WTC11 (cell line): ENCODE measurements around the gene RAD23A. TPM values are rescaled to one million over a fixed set of nuclear protein-coding genes. Genes with fewer than 3 reads are reported as not detected.

Source experiments
- ATAC-seq: fragments of 200-7000 bp; cut with Tn5 transposase; 2 replicates; pipeline ENCODE4 v1.10.0; 2021; ENCODE audit warnings: mild to moderate bottlenecking, moderate library complexity
- CTCF ChIA-PET: fragments of 300-600 bp; sonication (Branson Sonifier 250); formaldehyde crosslinking; loops from one replicate; lab custom pipeline; 2021; ENCODE audit warnings: antibody characterized with exemption; lab: Charles Lee
- POLR2A ChIA-PET: fragments of 350-600 bp; sonication (Branson Sonifier 250); formaldehyde crosslinking; loops from one replicate; lab custom pipeline; 2021; ENCODE audit warnings: antibody characterized with exemption; lab: Charles Lee
- DNase-seq: peaks from one replicate; pipeline ENCODE4 v3.0.0; 2021; ENCODE audit warnings: low spot score
- H3K27ac Mint-ChIP-seq: 2 replicates; pipeline ENCODE4 v1.8.0; 2021; ENCODE audit warnings: mixed read lengths
- H3K27me3 Mint-ChIP-seq: 2 replicates; pipeline ENCODE4 v1.8.0; 2021; ENCODE audit warnings: low read depth, mild to moderate bottlenecking, moderate library complexity, mixed read lengths
- H3K36me3 Mint-ChIP-seq: 2 replicates; pipeline ENCODE4 v1.8.0; 2021; ENCODE audit warnings: mixed read lengths
- H3K4me1 Mint-ChIP-seq: 2 replicates; pipeline ENCODE4 v1.8.0; 2022; ENCODE audit warnings: mixed read lengths
- H3K4me3 Mint-ChIP-seq: 2 replicates; pipeline ENCODE4 v1.8.0; 2021; ENCODE audit warnings: mild to moderate bottlenecking, moderate library complexity, mixed read lengths
- H3K9me3 Mint-ChIP-seq: 2 replicates; pipeline ENCODE4 v1.8.0; 2021; ENCODE audit warnings: mixed read lengths
- ATF1 ChIP-seq: sonication (generic); formaldehyde crosslinking; IDR thresholded peaks from 2 replicates; pipeline ENCODE4 v1.8.1; 2023; ENCODE audit warnings: mild to moderate bottlenecking, moderate library complexity, missing genetic modification reagents
- FOXP1 ChIP-seq: sonication (generic); formaldehyde crosslinking; IDR thresholded peaks from 2 replicates; pipeline ENCODE4 v1.8.0; 2022; ENCODE audit warnings: missing genetic modification reagents, mild to moderate bottlenecking, moderate library complexity, borderline replicate concordance
- JAZF1 ChIP-seq: fragments of 250-450 bp; sonication (Bioruptor Pico); IDR thresholded peaks from 2 replicates; pipeline ENCODE4 v1.9.0; 2021; ENCODE audit warnings: moderate library complexity, mild to moderate bottlenecking, inconsistent platforms
- MYBL2 ChIP-seq: sonication (generic); formaldehyde crosslinking; IDR thresholded peaks from 2 replicates; pipeline ENCODE4 v1.8.1; 2023; ENCODE audit warnings: mild to moderate bottlenecking, moderate library complexity, missing genetic modification reagents
- NFATC4 ChIP-seq: fragments of 250-450 bp; sonication (Bioruptor Pico); IDR thresholded peaks from 2 replicates; pipeline ENCODE4 v1.9.0; 2021; ENCODE audit warnings: mild to moderate bottlenecking
- RELA ChIP-seq: sonication (generic); formaldehyde crosslinking; IDR thresholded peaks from 2 replicates; pipeline ENCODE4 v1.8.1; 2022; ENCODE audit warnings: missing genetic modification reagents, mild to moderate bottlenecking, borderline replicate concordance
- TEAD4 ChIP-seq: sonication (generic); formaldehyde crosslinking; IDR thresholded peaks from 2 replicates; pipeline ENCODE4 v1.8.0; 2022; ENCODE audit warnings: mild to moderate bottlenecking, missing genetic modification reagents
- ZBTB21 ChIP-seq: sonication (generic); formaldehyde crosslinking; IDR thresholded peaks from 2 replicates; pipeline ENCODE4 v1.8.1; 2023; ENCODE audit warnings: mild to moderate bottlenecking, missing genetic modification reagents, borderline replicate concordance
- ZNF121 ChIP-seq: sonication (generic); formaldehyde crosslinking; IDR thresholded peaks from 2 replicates; pipeline ENCODE4 v1.8.0; 2023; ENCODE audit warnings: missing genetic modification reagents
- ZNF138 ChIP-seq: sonication (generic); formaldehyde crosslinking; conservative IDR thresholded peaks from 2 replicates; pipeline ENCODE4 v1.8.1; 2022; ENCODE audit warnings: mild to moderate bottlenecking, moderate library complexity, missing genetic modification reagents
- ZNF317 ChIP-seq: sonication (generic); formaldehyde crosslinking; IDR thresholded peaks from 2 replicates; pipeline ENCODE4 v1.8.1; 2023; ENCODE audit warnings: low read depth, mild to moderate bottlenecking, moderate library complexity, missing genetic modification reagents, borderline replicate concordance
- ZNF416 ChIP-seq: fragments of 250-450 bp; sonication (Bioruptor Pico); IDR thresholded peaks from 2 replicates; pipeline ENCODE4 v1.9.0; 2021; ENCODE audit warnings: mild to moderate bottlenecking, inconsistent platforms
- ZNF671 ChIP-seq: fragments of 250-450 bp; sonication (Bioruptor Pico); IDR thresholded peaks from 2 replicates; pipeline ENCODE4 v1.8.0; 2021; ENCODE audit warnings: mild to moderate bottlenecking
- total RNA-seq: library from RNA; stranded (reverse); gene quantifications from 3 replicates; pipeline ENCODE4 v1.2.3, GENCODE V29; 2021
- TF ChIP-seq, protein P1 (sequence below): fragments of 250-450 bp; sonication (Bioruptor Pico); IDR thresholded peaks from 2 replicates; pipeline ENCODE4 v1.9.0; 2021; ENCODE audit warnings: moderate library complexity, mild to moderate bottlenecking, inconsistent platforms, borderline replicate concordance
- TF ChIP-seq, protein P2 (sequence below): fragments of 250-450 bp; sonication (Bioruptor Pico); IDR thresholded peaks from 2 replicates; pipeline ENCODE4 v1.8.0; 2021; ENCODE audit warnings: mild to moderate bottlenecking
- TF ChIP-seq, protein P3 (sequence below): sonication (generic); formaldehyde crosslinking; IDR thresholded peaks from 2 replicates; pipeline ENCODE4 v1.8.0; 2023; ENCODE audit warnings: mild to moderate bottlenecking, missing genetic modification reagents
- TF ChIP-seq, protein P4 (sequence below): sonication (generic); formaldehyde crosslinking; IDR thresholded peaks from 2 replicates; pipeline ENCODE4 v1.8.0; 2022; ENCODE audit warnings: mild to moderate bottlenecking, missing genetic modification reagents
- TF ChIP-seq, protein P5 (sequence below): sonication (generic); formaldehyde crosslinking; IDR thresholded peaks from 2 replicates; pipeline ENCODE4 v1.8.1; 2023; ENCODE audit warnings: mild to moderate bottlenecking, missing genetic modification reagents, borderline replicate concordance
- TF ChIP-seq, protein P6 (sequence below): sonication (generic); formaldehyde crosslinking; IDR thresholded peaks from 2 replicates; pipeline ENCODE4 v1.8.0; 2022; ENCODE audit warnings: mild to moderate bottlenecking, missing genetic modification reagents
- TF ChIP-seq, protein P7 (sequence below): sonication (generic); formaldehyde crosslinking; IDR thresholded peaks from 2 replicates; pipeline ENCODE4 v1.8.1; 2023; ENCODE audit warnings: mild to moderate bottlenecking, missing genetic modification reagents

The RAD23A gene
- total RNA-seq, 1 experiment from 2014 or later = 84.3 TPM

DNA sequence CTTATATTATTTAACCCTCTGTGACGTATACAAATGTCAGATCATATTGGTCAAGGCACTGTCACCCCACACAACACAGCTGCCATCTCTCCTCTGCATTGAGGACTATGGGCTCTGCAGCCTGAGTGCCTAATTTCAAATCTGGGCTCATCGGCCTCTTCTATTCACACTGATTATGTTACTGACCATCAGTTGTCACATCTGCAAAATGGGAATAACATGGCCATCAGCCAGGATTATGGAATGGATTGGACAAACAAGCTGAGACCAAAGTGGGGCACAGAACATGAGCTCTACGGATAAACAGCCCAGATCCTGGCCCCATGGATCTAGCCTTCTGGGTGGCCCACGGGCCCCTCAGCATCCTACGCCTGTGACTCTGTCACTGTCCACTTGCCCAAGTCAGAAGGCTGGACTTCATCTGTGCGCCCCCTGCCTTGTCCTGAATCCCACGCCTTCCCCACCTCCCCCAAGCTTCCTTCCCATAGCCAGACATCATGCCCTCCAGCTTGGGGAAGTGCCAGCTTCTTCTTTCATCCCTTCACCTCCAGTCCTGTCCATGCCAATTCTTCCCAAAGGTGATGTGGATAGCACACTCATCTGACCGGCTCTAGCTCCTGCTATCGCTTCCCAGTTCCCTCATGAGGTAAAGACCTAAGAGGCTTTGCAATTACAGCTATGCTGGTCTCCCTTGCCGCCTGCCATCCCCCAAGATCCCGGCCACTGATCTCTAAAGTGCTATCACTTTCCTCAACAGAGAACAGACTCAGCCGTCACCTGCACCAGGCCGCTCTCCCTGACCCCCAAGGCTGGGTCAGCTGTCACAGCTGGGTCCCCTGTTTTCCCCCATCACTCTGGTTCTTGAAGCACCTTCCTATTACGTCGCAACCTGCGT is 13.0 kb upstream of the RAD23A start (continued):
- TF ChIP-seq, protein P1, sequence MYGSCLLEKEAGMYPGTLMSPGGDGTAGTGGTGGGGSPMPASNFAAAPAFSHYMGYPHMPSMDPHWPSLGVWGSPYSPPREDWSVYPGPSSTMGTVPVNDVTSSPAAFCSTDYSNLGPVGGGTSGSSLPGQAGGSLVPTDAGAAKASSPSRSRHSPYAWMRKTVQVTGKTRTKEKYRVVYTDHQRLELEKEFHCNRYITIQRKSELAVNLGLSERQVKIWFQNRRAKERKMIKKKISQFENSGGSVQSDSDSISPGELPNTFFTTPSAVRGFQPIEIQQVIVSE (CRISPR knock-in tag) = no peak
- TF ChIP-seq, all 79 proteins: peak for 0

DNA sequence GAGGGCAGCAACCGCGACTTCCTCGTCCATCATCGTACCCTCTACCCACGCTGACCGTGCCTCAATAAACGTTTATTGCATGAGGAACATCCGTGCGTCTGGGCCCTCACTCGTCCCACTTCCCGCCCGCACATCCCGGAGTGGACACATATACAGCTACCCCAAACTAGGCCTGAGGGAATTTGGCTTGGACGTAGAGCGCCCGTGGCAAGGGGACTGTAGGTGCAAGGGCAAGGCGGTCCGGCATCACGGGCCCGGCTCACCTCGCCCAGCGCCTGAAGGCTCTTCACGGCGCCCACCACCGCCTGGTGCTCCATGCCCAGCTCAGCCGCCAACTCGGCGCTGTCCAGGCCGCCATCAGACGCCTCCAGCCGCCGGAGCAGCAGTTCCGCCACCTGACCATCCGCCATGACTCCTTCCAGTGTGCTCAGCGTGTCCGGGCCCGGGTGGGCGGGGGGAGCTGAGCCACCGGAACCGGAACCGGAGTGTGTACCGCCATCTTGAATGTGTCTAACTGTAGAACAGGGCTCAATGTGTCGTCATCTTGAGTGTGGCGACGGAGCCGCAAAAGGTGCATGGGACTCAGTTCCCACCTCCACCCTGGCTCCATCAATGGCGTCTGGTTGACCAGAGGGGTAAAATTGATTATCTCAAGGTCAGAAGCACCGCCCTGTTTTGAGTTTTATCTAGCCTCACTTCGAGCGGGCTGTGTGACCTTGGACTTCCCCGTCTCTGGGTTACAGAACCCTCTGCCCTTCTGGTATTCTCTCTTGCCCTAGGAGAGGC is 12.2 kb upstream of the RAD23A start, which contains the start of gene FARSA:
TSS of gene FARSA (minus strand) at position 425 of the 786 bp plus-strand sequence. CDS start at position 410, 15 bp downstream.
- Mint-ChIP-seq H3K27ac (peak within 1 kb of the TSS; percentile 89), H3K36me3 (peaks cover 25% of the 10 kb centered on the region), H3K4me1 (peaks cover 28% of the 10 kb centered on the region), H3K4me3 (peak within 1 kb of the TSS; percentile 99), H3K9me3 (no peaks in the 10 kb centered on the region), H3K27me3 (no peaks in the 10 kb centered on the region)
- CTCF ChIA-PET = interaction anchor here (0.6 to 2.7 kb wide), 5 partner anchors 32 to 86 kb away, joined by 3 to 20 read pairs (median 4); no protein-coding TSS in a partner anchor
- DNase-seq (peak; percentile 87), ATAC-seq (peak; percentile 55)
- POLR2A ChIA-PET = interaction anchor here (0.7 to 2.1 kb wide), 5 partner anchors 13 to 49 kb away, joined by 3 to 12 read pairs (median 3); partner anchors contain the start of gene GCDH
- TF ChIP-seq, protein P2, sequence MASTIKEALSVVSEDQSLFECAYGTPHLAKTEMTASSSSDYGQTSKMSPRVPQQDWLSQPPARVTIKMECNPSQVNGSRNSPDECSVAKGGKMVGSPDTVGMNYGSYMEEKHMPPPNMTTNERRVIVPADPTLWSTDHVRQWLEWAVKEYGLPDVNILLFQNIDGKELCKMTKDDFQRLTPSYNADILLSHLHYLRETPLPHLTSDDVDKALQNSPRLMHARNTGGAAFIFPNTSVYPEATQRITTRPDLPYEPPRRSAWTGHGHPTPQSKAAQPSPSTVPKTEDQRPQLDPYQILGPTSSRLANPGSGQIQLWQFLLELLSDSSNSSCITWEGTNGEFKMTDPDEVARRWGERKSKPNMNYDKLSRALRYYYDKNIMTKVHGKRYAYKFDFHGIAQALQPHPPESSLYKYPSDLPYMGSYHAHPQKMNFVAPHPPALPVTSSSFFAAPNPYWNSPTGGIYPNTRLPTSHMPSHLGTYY (CRISPR knock-in tag) = no peak
- TF ChIP-seq, protein P3, sequence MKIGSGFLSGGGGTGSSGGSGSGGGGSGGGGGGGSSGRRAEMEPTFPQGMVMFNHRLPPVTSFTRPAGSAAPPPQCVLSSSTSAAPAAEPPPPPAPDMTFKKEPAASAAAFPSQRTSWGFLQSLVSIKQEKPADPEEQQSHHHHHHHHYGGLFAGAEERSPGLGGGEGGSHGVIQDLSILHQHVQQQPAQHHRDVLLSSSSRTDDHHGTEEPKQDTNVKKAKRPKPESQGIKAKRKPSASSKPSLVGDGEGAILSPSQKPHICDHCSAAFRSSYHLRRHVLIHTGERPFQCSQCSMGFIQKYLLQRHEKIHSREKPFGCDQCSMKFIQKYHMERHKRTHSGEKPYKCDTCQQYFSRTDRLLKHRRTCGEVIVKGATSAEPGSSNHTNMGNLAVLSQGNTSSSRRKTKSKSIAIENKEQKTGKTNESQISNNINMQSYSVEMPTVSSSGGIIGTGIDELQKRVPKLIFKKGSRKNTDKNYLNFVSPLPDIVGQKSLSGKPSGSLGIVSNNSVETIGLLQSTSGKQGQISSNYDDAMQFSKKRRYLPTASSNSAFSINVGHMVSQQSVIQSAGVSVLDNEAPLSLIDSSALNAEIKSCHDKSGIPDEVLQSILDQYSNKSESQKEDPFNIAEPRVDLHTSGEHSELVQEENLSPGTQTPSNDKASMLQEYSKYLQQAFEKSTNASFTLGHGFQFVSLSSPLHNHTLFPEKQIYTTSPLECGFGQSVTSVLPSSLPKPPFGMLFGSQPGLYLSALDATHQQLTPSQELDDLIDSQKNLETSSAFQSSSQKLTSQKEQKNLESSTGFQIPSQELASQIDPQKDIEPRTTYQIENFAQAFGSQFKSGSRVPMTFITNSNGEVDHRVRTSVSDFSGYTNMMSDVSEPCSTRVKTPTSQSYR (CRISPR knock-in tag) = no peak
- TF ChIP-seq ZNF416 (CRISPR knock-in tag) (no peak), ZBTB21 (CRISPR knock-in tag) (no peak), ZNF671 (no peak), ZNF317 (CRISPR knock-in tag) (no peak), RELA (CRISPR knock-in tag) (0 out of 2 replicates have a peak, but pooled peaks have one; percentile 86), ZNF138 (CRISPR knock-in tag) (no peak), MYBL2 (CRISPR knock-in tag) (peak; percentile 55; the same call in 1 of the 2 replicates), NFATC4 (CRISPR knock-in tag) (no peak), ZNF121 (CRISPR knock-in tag) (no peak), ATF1 (CRISPR knock-in tag) (no peak), JAZF1 (CRISPR knock-in tag) (no peak), TEAD4 (no peak; the same call in 1 of the 2 replicates), FOXP1 (CRISPR knock-in tag) (peak; percentile 51; the same call in 1 of the 2 replicates)
- TF ChIP-seq, protein P4, sequence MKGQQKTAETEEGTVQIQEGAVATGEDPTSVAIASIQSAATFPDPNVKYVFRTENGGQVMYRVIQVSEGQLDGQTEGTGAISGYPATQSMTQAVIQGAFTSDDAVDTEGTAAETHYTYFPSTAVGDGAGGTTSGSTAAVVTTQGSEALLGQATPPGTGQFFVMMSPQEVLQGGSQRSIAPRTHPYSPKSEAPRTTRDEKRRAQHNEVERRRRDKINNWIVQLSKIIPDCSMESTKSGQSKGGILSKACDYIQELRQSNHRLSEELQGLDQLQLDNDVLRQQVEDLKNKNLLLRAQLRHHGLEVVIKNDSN (CRISPR knock-in tag) = peak; percentile 79
- TF ChIP-seq, protein P5, sequence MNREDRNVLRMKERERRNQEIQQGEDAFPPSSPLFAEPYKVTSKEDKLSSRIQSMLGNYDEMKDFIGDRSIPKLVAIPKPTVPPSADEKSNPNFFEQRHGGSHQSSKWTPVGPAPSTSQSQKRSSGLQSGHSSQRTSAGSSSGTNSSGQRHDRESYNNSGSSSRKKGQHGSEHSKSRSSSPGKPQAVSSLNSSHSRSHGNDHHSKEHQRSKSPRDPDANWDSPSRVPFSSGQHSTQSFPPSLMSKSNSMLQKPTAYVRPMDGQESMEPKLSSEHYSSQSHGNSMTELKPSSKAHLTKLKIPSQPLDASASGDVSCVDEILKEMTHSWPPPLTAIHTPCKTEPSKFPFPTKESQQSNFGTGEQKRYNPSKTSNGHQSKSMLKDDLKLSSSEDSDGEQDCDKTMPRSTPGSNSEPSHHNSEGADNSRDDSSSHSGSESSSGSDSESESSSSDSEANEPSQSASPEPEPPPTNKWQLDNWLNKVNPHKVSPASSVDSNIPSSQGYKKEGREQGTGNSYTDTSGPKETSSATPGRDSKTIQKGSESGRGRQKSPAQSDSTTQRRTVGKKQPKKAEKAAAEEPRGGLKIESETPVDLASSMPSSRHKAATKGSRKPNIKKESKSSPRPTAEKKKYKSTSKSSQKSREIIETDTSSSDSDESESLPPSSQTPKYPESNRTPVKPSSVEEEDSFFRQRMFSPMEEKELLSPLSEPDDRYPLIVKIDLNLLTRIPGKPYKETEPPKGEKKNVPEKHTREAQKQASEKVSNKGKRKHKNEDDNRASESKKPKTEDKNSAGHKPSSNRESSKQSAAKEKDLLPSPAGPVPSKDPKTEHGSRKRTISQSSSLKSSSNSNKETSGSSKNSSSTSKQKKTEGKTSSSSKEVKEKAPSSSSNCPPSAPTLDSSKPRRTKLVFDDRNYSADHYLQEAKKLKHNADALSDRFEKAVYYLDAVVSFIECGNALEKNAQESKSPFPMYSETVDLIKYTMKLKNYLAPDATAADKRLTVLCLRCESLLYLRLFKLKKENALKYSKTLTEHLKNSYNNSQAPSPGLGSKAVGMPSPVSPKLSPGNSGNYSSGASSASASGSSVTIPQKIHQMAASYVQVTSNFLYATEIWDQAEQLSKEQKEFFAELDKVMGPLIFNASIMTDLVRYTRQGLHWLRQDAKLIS (CRISPR knock-in tag) = no peak
- TF ChIP-seq, protein P6, sequence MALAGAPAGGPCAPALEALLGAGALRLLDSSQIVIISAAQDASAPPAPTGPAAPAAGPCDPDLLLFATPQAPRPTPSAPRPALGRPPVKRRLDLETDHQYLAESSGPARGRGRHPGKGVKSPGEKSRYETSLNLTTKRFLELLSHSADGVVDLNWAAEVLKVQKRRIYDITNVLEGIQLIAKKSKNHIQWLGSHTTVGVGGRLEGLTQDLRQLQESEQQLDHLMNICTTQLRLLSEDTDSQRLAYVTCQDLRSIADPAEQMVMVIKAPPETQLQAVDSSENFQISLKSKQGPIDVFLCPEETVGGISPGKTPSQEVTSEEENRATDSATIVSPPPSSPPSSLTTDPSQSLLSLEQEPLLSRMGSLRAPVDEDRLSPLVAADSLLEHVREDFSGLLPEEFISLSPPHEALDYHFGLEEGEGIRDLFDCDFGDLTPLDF (CRISPR knock-in tag) = no peak
- TF ChIP-seq, protein P7, sequence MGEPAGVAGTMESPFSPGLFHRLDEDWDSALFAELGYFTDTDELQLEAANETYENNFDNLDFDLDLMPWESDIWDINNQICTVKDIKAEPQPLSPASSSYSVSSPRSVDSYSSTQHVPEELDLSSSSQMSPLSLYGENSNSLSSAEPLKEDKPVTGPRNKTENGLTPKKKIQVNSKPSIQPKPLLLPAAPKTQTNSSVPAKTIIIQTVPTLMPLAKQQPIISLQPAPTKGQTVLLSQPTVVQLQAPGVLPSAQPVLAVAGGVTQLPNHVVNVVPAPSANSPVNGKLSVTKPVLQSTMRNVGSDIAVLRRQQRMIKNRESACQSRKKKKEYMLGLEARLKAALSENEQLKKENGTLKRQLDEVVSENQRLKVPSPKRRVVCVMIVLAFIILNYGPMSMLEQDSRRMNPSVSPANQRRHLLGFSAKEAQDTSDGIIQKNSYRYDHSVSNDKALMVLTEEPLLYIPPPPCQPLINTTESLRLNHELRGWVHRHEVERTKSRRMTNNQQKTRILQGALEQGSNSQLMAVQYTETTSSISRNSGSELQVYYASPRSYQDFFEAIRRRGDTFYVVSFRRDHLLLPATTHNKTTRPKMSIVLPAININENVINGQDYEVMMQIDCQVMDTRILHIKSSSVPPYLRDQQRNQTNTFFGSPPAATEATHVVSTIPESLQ (CRISPR knock-in tag) = no peak
